GM19238 (cell line): ENCODE measurements around the gene LY6G5C.
"Not testable (repeated sequence)": the region's sequence is repeated elsewhere in the genome, so short reads cannot be mapped to it uniquely, and the experiment has no call there.

ENCODE experiments used
- DNase-seq: peaks from one replicate; pipeline ENCODE4 v3.0.0; 2011; ENCODE audit warnings: low spot score; ENCODE audit not compliant: insufficient read length

The LY6G5C gene

GRCh38 chr6:31715022-31715958 lies 34.4 kb upstream of the LY6G5C start, which contains the start of gene LY6G6D:
LY6G6D (plus strand) TSS chr6:31715348; CDS start chr6:31715356, 8 bp downstream.
- DNase-seq = no peak

DNA sequence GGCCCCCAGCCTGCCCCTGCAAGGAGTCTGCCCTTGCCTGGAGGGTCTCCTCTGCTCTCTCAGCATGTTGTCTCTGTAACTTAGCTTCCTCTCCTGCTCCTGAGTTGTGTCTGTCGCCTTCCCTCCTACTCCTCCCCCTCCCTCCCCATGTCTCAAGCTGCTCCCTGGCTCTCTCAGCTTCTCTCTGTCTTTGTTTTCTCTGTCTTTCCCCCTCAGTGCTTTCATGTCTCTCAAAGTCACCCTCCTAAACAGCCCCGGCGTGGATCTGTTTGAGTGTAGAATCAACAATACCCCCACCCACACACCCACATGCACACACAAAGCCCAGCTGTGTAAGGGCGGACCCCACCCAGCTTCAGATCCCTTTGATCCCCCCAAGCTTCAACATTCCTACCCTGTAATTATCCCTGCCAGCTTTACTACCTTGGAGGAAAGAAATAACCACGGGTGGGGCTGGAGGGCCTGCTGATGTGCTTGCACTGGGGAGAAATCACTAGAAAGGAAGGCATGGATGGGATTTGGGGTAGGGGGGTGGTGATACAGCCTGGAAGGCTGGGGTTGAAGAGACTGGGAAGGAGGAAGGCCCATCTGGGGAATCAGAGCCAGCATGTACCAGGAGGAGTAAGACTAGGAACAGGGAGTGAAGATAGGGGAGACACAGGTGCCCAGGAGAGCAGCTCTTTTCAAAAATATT lies 33.3 kb upstream of the LY6G5C start:
- no peak for DNase-seq

GRCh38 chr6:31713465-31713864 lies 32.6 kb upstream of the LY6G5C start:
- DNase-seq = no peak

DNA sequence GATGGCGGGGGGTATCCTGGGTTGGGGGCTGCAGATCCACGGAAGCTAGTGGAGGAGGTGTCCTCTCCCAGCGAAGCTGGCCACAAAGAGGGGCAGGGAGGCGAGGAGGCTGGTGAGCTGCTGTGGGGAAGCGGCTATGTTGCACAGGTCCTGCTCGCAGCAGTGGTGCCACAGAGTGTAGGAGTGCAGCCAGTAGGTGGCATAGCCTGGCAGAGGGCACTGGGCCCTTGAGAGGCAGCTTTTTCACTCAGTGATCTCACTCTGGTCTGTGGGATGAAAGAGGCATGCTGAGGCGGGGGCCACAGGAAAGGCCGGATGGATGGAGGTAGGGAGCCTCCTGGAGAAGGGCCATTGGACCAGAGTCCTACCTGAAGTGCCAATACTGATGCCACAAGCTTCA lies 31.4 kb upstream of the LY6G5C start:
- DNase-seq = no peak

- DNase-seq = no peak
These were observed 30.4 kb upstream of the LY6G5C start for GRCh38 chr6:31711233-31711632.

- no peak for DNase-seq
These were observed 29.8 kb upstream of the LY6G5C start for GRCh38 chr6:31710523-31711219.

DNA sequence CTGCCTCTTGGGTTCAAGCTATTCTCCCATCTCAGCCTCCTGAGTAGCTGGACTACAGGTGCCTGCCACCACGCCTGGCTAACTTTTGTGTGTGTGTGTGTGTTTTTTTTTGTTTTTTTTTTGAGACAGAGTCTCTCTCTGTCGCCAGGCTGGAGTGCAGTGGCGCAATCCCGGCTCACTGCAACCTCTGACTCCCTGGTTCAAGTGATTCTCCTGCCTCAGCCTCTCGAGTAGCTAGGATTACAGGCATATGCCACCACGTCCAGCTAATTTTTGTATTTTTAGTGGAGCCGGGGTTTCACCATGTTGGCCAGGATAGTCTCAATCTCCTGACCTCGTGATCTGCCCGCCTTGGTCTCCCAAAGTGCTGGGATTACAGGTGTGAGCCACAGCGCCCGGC lies 28.3 kb upstream of the LY6G5C start:
- DNase-seq = not testable (repeated sequence)

- no peak for DNase-seq
These were observed 27.4 kb upstream of the LY6G5C start for GRCh38 chr6:31708224-31708623.

DNA sequence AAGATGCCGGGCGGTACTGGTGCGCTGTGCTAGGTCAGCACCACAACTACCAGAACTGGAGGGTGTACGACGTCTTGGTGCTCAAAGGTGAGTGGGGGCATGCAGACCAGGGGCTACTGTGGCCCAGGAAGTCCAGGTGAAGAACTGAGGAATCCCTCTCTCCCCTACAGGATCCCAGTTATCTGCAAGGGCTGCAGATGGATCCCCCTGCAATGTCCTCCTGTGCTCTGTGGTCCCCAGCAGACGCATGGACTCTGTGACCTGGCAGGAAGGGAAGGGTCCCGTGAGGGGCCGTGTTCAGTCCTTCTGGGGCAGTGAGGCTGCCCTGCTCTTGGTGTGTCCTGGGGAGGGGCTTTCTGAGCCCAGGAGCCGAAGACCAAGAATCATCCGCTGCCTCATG lies 26.8 kb upstream of the LY6G5C start:
- no peak for DNase-seq

DNA sequence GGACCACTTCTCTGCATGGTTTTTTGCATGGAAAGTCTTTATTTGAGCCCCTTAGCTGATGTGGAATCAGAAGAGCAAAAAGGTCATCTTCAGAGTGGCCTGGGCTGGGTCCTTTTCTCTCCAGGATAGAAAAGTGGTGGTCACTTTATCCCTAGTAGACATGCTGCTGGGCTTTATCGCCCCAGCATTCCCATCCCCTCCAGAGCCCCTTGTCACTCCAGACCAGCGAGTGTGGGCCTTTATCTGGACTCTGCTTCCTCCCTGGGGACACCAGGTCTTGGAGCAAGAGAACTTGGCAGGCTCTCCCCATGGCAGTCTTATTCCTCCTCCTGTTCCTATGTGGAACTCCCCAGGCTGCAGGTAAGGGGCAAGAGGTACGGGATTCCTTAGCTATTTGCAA lies 25.7 kb upstream of the LY6G5C start, which contains the start of gene LY6G6F:
TSS of gene LY6G6F (plus strand) at position 268 of the 400 bp plus-strand sequence. CDS start at position 309, 41 bp downstream.
- DNase-seq = no peak

DNA sequence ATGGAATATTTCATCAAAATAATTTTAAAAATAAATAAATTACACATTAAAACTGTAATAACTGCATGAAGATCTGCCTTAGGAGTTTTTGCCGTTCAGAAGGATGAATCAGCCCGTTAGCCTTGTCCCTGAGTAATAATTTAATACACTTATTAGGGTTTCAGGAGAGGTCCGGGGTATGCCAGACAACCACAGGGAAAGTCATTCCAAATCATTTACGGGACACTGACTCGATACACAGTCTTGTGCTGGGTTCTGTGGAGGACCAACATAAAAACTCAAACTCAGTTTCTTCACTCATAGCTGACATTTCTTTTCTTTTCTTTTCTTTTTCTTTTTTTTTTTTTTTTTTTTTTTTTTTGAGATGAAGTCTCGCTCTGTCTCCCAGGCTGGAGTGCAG lies 25.1 kb upstream of the LY6G5C start:
- no peak for DNase-seq

DNA sequence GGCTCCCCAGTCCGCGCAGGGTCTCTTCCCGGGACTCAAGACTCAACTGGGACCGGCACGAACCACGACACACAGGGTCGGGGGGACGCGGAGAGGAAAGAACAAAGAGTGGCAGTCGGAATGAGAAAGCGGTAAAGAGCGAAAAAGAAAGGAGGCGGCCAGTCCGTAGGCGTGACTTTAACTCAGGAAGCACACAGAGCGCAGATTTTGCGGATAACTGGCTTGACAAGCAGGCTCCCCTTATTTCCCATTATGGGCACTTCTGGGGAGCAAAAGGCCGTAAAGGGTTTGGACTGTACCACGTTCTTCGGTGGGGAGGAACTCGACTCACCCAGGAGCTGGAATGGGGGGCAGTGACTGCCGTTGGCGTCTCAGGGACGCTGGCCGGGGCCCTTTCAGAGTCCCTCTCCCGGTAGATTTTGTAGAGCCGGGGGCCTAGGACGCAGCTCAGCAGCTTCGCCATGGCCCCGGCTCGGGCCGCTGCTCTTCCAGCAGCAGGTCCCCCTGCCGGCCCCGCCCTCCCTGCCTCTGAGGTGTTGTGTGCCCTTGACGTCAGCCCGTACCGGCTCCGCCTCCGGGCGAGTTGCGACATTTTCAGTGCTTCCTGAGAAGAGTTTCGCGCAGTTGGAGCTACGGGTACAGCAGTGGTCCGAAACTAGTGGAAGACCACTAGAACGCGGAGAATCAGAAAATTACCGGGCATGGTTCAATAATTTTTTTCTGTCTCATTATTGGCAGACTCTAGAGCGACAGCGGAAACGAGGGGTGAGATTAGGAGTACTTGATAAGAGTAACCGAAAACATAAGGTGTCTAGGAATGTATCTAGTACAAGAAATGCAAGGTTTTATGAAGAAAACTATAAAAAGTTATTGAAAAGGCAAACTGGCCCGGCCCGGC lies 22.2 kb upstream of the LY6G5C start, which contains the start of gene ABHD16A:
TSS of gene ABHD16A (minus strand) at position 506 of the 898 bp plus-strand sequence. CDS start at position 463, 43 bp downstream.
- peak; percentile 99 for DNase-seq

DNA sequence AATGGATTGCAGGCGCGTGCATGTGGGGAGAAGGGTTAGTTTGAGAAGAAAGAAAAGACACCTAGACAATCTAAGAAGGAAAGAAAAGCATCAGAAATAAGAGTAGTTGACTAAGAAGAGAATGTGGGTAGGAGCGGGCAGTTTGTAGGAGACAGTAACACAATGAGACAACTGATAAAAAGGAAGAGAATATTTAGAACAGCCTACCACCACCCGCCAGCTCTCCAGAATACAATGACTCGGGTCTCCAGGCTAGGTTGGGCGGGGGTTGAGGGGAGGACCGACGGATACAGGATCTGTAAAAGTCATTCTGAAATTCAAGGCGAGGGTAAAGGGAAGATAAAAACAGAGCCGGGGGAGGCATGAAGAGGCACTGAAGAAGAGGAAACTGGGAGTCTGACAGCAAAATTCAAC lies 21.5 kb upstream of the LY6G5C start:
- DNase-seq = peak; percentile 36

- DNase-seq = no peak
These were observed 21.0 kb upstream of the LY6G5C start for GRCh38 chr6:31701666-31702404.

DNA sequence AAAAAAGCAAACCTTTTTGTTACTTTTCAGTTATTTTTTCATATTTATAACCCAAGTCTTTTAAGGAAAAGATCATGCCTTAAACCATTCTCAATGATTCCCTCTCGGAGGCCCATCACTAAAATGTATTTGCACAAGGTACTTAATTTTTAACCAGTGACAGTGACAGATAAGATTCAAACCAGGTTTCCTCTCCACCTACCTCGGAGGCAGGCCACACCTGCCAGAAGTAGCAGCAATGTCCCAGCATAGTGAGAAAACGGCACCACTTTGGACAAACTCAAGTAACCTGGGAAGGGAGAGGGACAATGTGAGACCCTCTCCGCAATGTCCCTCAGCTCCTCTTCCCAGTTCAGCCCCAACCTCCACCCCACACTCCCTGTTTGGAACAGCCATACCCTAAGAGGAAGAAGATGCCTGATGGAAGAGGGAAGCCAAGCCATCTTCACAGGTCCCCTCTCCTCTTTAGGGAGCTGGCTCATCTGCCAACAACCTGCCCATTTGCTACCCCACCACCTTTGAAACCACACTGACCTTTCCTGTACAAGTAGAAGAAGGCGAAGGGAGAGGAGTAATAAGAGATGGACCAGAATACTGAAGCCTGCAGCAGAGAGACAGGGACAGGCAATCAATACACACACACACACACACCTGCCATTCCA lies 20.0 kb upstream of the LY6G5C start:
- DNase-seq = no peak

DNA sequence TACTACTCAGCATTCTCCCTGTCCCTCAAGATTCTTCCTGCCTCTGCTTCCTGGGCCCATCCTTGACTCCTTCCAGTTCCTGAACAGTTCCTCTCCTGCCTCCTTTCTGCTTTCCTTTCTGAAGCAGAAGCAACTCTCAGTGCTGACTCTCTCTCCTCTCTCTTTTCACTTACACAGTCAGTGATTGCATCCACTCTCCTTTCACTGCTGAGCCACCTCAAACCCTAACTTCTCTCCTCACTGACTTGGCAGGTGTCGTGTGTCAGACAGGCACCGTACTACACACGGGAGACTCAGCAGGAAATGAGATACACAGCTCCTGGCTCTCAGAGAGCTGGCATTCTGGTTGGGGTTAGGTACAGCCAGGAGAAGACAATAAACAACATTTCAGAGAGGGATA lies 16.7 kb upstream of the LY6G5C start:
- no peak for DNase-seq

DNA sequence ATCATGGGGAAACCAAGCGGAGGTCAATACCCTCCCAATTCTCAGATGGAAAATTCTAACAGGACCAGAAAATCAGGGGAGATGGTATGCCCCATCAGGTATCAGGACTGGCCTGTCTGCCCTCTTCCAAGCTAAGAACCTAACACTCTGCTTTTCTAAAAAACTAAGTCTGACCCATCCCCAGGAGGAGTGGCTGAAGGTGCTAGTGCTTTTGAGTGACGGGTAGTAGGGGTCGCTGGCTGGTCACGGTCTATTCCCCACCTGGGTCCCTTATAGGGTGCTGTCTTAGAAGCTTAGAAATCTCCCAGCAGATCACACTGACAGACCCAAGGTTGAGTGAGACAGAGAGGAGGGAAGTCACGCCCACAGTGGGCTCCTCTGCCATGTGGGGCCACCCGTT lies 12.7 kb upstream of the LY6G5C start:
- DNase-seq = no peak

DNA sequence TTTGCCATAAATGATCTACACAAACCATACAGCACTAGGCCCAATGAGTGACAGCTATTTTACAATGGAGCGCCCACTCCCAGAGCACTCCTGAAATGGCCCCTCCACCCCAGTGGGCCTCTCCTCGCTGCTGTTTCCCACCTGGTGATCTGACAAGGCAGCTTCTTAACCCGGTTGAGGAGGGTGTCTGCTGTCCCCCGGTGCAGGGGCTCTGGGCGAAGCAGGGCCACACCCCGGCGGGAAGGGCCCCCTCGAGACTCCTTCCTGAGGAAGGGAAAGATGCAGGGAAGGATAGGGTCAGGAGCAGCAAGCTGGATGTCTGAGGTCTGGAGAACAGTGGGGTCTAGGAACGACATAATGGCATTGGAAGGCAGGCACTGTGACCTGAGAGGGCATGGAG lies 12.0 kb upstream of the LY6G5C start:
- no peak for DNase-seq

DNA sequence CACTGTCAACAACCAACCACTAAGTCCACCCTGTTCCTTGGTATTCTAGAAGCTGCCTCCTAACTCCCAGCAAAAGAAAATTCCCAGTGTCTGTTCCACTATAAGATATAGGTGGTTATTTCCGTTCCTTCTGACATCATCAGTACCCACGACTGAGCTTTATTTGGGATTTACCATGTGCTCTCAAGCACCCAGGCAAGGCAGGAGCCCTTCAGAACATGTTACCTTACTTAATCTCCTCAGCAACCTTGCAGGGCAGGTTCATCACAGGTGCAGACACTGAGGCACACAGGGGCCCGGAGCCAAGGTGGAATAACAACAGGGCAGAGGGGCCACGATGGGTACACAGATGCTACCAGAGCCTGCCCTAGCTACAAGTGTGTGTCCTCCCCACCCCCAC lies 11.5 kb upstream of the LY6G5C start:
- no peak for DNase-seq
